ENCODE measurements around the gene NSMF.

NSMF gene

GRCh38 chr9:137428311-137428630 lies 30.9 kb downstream of the NSMF start:
- no peak for DNase-seq (ENCODE audit: extremely low read depth, low read depth)
- TF ChIP-seq CTCF (IDR thresholded peaks at IDR 0.05; ENCODE audit: low read depth, low read length): no peak

- TF ChIP-seq CTCF (IDR thresholded peaks at IDR 0.05; ENCODE audit: low read depth, low read length): no peak
- DNase-seq (ENCODE audit: extremely low read depth, low read depth): no peak
Observed at GRCh38 chr9:137427454-137428310, 31.5 kb downstream of the NSMF start.

- TF ChIP-seq CTCF (IDR thresholded peaks at IDR 0.05; ENCODE audit: low read depth, low read length): no peak
- DNase-seq (ENCODE audit: extremely low read depth, low read depth): no peak
Observed at GRCh38 chr9:137426018-137426681, 33.0 kb downstream of the NSMF start.

- no peak for DNase-seq (ENCODE audit: extremely low read depth, low read depth)
- TF ChIP-seq CTCF (IDR thresholded peaks at IDR 0.05; ENCODE audit: low read depth, low read length): no peak
Observed at GRCh38 chr9:137423514-137424291, 35.4 kb downstream of the NSMF start.

- TF ChIP-seq CTCF (IDR thresholded peaks at IDR 0.05; ENCODE audit: low read depth, low read length): peak; percentile 42
- peak; percentile 72 for DNase-seq (ENCODE audit: extremely low read depth, low read depth)
Observed at GRCh38 chr9:137422604-137423513, 36.3 kb downstream of the NSMF start, which contains the start of the genes EXD3 and NOXA1. Gene EXD3 (minus strand): TSS chr9:137423162. CDS start chr9:137395357, 27,805 bp downstream. Gene NOXA1 (plus strand): TSS chr9:137423393. CDS start chr9:137423530, 137 bp downstream.

- no peak for TF ChIP-seq CTCF (IDR thresholded peaks at IDR 0.05; ENCODE audit: low read depth, low read length)
- no peak for DNase-seq (ENCODE audit: extremely low read depth, low read depth)
Observed at GRCh38 chr9:137421838-137422603, 37.1 kb downstream of the NSMF start.

Measured in AG09319 (cell line).